ENCODE results near the gene COLGALT1.
A peak's percentile ranks its signal among the peaks of the same experiment; 100 is the strongest.
"Not testable (repeated sequence)": the region's sequence is repeated elsewhere in the genome, so short reads cannot be mapped to it uniquely, and the experiment has no call there.

COLGALT1 gene

DNA sequence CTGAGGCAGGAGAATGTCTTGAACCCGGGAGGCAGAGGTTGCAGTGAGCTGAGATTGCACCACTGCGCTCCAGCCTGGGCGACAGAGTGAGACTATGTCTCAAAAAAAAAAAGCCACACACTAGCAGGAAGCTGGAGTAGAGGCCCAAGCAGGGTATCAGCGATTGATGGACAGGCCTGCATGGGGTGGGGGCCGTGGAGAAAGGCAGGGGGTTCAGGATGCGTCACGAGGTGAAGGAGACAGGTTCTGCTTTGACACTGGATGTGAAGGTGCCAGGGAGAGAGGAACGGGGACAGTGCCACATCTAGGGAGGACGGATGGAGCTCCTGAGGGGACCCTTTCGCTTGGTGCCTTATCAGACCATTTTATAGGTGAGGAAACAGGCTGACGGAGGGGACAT is 7.1 kb downstream of the COLGALT1 start:
- no peak for DNase-seq

DNA sequence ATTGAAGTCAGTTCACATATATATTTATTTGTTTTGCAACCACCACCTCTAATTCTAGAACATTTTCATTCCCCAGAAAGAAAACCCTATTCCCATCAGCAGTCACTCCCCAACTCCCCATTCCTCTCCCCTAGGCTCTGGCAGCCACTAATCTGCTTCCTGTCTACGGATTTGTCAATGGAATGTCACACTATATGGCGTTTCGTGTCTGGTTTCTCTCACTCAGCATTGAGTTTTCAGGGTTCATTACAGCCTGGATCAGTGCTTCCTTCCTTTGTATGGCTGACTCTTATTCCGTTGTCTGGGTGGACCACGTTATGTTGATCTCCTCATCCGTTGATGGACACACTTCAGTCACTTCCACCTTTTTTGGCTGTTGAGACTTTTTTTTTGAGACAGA is 9.3 kb downstream of the COLGALT1 start:
- DNase-seq, result no peak

GRCh38 chr19:17565611-17566010 is 10.2 kb downstream of the COLGALT1 start:
- DNase-seq, result no peak

DNA sequence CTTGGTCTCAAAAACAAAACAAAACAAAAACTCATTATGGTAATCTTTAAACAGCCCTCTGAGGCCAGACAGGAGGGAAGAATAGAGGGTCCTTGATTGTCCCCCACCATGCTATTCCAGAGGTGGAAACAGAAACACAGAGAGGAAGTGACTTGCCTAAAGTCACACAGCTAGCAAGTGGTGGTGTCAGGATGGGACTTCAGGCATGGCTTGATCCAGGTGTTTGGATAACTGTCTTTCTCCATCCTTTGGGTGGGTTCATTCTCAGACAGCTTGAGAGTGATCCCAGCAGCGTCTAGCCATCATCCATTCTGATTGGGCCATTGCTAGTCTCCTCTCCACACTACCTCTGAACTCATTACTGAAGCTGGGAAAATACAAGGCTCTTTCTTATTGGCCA is 12.5 kb downstream of the COLGALT1 start:
- no peak for DNase-seq

- not testable (repeated sequence) for DNase-seq
Observed at GRCh38 chr19:17570291-17570690, 14.8 kb downstream of the COLGALT1 start.

GRCh38 chr19:17570791-17571190 is 15.3 kb downstream of the COLGALT1 start:
- peak; percentile 36 for DNase-seq

GRCh38 chr19:17572638-17573037 is 17.2 kb downstream of the COLGALT1 start:
- no peak for DNase-seq

GRCh38 chr19:17575871-17576757 is 20.7 kb downstream of the COLGALT1 start:
- no peak for DNase-seq

- no peak for DNase-seq
Observed at GRCh38 chr19:17576758-17577456, 21.5 kb downstream of the COLGALT1 start.

- DNase-seq, result no peak
Observed at GRCh38 chr19:17577457-17578097, 22.1 kb downstream of the COLGALT1 start.

- no peak for DNase-seq
Observed at GRCh38 chr19:17579661-17580244, 24.3 kb downstream of the COLGALT1 start.

DNA sequence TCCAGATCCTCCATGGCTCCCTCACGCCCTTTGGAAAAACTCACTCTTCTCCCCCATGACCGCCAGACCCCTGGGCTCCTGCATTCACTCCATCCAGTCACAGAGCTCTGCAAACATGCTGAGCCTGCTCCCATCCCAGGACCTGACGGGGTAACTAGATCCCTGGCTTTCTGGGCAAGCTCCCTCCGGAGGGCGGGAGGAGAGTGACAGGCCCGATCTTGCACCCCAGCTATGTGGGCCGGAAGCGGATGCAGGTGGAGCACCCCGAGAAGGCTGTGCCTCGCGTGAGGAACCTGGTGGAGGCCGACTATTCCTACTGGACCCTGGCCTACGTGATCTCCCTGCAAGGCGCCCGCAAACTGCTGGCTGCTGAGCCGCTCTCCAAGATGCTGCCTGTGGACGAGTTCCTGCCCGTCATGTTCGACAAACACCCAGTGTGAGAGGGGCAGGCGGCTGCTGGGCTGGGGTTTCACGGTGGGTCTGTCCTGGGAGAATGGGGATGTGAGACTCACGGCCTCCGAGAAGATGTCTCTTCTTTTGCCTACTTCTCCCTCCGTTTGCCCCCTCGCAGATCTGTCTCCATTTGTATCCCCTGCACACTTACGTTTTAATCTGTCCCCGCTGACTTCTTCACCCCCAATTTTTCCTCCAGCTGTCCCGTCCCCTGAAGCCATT is 25.2 kb downstream of the COLGALT1 start:
- no peak for DNase-seq

DNA sequence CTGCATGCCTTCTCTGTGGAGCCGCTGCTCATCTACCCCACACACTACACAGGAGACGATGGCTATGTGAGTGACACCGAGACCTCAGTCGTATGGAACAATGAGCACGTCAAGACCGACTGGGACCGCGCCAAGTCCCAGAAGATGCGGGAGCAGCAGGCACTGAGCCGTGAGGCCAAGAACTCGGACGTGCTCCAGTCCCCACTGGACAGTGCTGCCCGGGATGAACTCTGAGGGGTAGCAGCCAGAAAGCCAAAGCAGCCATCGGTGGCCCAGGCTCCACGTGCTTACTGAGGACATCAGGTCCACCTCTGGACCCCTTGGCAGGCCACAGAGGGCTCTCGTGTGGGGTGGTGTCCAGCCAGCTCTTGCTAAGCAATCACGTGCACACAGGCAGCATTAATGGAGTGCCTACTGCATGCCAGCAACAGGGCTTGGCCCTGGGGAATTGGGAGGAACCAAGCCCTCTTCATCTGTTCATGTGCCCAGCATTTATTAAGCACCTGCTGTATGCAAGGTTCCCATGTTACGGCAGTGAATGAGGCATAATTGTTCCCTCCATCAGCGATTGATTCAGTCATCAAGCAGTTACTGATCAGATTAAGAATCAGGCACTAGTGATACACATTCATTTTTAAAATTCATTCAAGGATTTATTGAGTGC is 25.9 kb downstream of the COLGALT1 start:
- no peak for DNase-seq

GRCh38 chr19:17582613-17583012 is 27.2 kb downstream of the COLGALT1 start:
- DNase-seq, result no peak

DNA sequence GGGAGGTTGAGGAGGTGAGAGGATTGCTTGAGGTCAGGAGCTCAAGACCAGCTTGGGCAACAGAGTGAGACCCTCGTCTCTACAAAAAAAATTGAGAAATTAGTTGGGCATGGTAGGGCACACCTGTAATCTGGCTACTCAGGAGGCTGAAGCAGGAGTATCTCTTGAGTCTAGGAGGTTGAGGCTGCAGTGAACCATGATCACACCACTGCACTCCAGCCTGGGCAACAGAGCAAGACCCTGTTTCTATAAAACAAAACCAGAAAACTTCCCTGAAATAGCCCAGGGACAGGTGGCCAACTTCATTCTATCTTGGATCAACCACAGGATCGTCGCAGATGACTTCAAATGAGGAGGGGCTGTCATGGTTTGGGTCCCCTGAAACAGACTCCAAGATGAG is 28.7 kb downstream of the COLGALT1 start:
- DNase-seq, result peak; percentile 39

- DNase-seq, result not testable (repeated sequence)
Observed at GRCh38 chr19:17585395-17585794, 29.9 kb downstream of the COLGALT1 start.

DNA sequence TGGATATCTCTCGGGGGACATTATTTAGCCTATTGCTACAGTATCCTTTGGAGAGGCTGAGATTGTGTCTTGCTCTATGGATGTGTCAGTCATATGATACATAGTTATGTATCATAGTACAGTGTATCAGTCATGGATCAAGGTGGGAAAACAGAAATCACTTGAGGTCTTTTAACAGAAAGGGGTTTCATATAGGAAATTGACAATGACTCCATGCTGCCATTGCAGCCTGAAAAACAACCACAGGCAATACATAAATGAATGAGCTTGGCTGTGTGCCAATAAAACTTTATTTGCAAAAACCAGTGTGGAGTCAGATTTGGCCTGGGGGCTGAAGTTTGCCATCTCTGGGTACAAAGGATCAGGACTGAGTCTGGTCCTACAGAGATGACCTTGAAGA is 35.4 kb downstream of the COLGALT1 start:
- DNase-seq, result no peak

DNA sequence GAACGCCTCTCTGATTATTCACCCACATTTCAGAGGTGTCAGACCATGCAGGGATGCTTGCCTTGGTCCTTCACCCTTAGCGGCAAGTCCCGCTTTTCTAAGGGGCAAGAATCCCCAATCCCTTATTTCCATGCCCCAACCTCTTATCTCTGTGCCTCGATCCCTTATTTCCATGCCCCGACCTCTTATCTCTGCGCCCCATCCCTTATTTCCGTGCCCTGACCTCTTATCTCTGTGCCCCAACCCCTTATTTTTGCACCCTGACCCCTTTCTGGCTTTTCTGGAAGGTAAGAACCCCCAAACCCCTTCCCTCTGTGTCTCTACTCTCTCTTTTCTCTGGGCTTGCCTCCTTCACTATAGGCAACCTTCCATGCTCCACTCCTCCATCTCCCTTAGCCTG is 38.8 kb downstream of the COLGALT1 start:
- not testable (repeated sequence) for DNase-seq

DNA sequence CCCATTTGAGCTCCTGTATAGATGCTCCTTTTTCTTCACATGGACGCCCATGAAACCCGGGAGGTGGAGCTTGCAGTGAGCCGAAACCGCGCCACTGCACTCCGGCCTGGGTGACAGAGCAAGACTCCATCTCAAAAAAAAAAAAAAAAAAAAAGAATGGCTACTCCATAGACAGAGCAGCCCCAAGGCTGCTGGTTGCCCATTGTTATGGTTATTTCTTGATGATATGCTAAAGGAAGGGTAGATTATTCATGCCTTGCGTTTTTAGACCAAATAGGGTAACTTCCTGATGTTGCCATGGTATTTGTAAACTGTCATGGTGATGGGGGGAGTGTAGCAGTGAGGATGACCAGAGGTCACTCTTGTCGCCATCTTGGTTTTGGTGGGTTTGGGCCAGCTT is 42.6 kb downstream of the COLGALT1 start:
- DNase-seq, result not testable (repeated sequence)

GRCh38 chr19:17598953-17599352 is 43.5 kb downstream of the COLGALT1 start:
- DNase-seq, result no peak

DNA sequence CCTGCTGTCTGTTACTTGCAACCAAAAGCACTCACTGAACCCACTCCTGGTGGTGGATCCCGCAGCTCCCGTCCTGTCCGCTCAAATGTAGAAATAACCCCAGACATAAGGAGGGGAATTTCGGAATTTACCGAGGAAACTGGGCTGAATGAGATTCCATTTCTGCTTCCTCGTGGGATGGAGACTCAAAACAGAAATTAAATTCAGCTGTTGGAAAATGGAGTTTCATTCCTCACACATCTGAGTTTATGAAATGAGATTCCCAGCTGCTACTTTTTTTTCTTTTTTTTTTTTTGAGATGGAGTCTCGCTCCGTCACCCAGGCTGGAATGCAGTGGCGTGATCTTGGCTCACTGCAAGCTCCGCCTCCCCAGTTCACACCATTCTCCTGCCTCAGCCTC is 44.3 kb downstream of the COLGALT1 start:
- DNase-seq, result no peak

DNA sequence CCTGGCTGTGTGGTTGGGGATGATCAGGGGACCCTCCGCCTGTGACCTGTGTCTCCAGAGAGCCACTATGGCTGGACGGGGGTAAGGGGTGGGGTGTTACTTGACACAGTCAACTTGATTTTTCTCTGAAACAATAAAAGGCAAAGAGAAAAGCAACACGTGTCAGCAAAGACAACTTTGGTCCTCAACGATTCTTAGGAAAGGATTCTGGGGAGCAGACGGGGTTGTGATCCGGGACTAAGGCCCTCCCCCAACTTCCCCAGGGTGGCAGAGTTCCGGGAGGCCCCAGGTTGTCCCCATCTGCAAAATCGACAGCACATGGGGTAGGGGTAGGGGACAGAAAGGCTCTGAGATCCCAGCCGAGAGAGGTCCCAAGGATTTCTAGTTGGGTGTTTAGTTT is 46.2 kb downstream of the COLGALT1 start:
- DNase-seq, result no peak

Measured in DMS79 treated with DMSO at 0.1 percent for 48 hours (cell line).